ENCODE measurements around the gene GMDS.
A peak's percentile ranks its signal among the peaks of the same experiment; 100 is the strongest.

The GMDS gene

GRCh38 chr6:1619673-1620503 lies 625.5 kb downstream of the GMDS start:
- no peak for DNase-seq (ENCODE audit: low read depth in 1 of 2, low spot score in 1 of 2)

- no peak for DNase-seq (ENCODE audit: low read depth in 1 of 2, low spot score in 1 of 2)
These were observed 626.2 kb downstream of the GMDS start for GRCh38 chr6:1619098-1619672.

GRCh38 chr6:1618311-1619097 lies 626.9 kb downstream of the GMDS start:
- no peak for DNase-seq (ENCODE audit: low read depth in 1 of 2, low spot score in 1 of 2)

- no peak for DNase-seq (ENCODE audit: low read depth in 1 of 2, low spot score in 1 of 2)
These were observed 627.7 kb downstream of the GMDS start for GRCh38 chr6:1617466-1618310.

GRCh38 chr6:1616701-1617463 lies 628.5 kb downstream of the GMDS start:
- no peak for DNase-seq (ENCODE audit: low read depth in 1 of 2, low spot score in 1 of 2)

- DNase-seq (ENCODE audit: low read depth in 1 of 2, low spot score in 1 of 2): no peak
These were observed 629.5 kb downstream of the GMDS start for GRCh38 chr6:1615853-1616420.

- DNase-seq (ENCODE audit: low read depth in 1 of 2, low spot score in 1 of 2): no peak
These were observed 630.1 kb downstream of the GMDS start for GRCh38 chr6:1615151-1615852.

GRCh38 chr6:1614448-1615150 lies 630.8 kb downstream of the GMDS start:
- DNase-seq (ENCODE audit: low read depth in 1 of 2, low spot score in 1 of 2): no peak

GRCh38 chr6:1613688-1614447 lies 631.5 kb downstream of the GMDS start:
- DNase-seq (ENCODE audit: low read depth in 1 of 2, low spot score in 1 of 2): no peak

GRCh38 chr6:1613346-1613687 lies 632.1 kb downstream of the GMDS start:
- no peak for DNase-seq (ENCODE audit: low read depth in 1 of 2, low spot score in 1 of 2)

- DNase-seq (ENCODE audit: low read depth in 1 of 2, low spot score in 1 of 2): no peak
These were observed 632.5 kb downstream of the GMDS start for GRCh38 chr6:1612974-1613306.

- DNase-seq (ENCODE audit: low read depth in 1 of 2, low spot score in 1 of 2): no peak
These were observed 633.0 kb downstream of the GMDS start for GRCh38 chr6:1612299-1612973.

- no peak for DNase-seq (ENCODE audit: low read depth in 1 of 2, low spot score in 1 of 2)
These were observed 633.7 kb downstream of the GMDS start for GRCh38 chr6:1611572-1612298.

- DNase-seq (ENCODE audit: low read depth in 1 of 2, low spot score in 1 of 2): no peak
These were observed 634.2 kb downstream of the GMDS start for GRCh38 chr6:1611322-1611571.

- DNase-seq (ENCODE audit: low read depth in 1 of 2, low spot score in 1 of 2): peak in 1 of 2 donors; percentile 14
These were observed 634.7 kb downstream of the GMDS start for GRCh38 chr6:1610497-1611321.
